Measurements from ENCODE around the gene PRICKLE4.
"Not testable (repeated sequence)": the region's sequence is repeated elsewhere in the genome, so short reads cannot be mapped to it uniquely, and the experiment has no call there.

Gene PRICKLE4

GRCh38 chr6:41798901-41799558 is 18.4 kb downstream of the PRICKLE4 start:
- DNase-seq (ENCODE audit: low read depth): no peak

GRCh38 chr6:41799559-41799911 is 19.0 kb downstream of the PRICKLE4 start:
- DNase-seq (ENCODE audit: low read depth): no peak

DNA sequence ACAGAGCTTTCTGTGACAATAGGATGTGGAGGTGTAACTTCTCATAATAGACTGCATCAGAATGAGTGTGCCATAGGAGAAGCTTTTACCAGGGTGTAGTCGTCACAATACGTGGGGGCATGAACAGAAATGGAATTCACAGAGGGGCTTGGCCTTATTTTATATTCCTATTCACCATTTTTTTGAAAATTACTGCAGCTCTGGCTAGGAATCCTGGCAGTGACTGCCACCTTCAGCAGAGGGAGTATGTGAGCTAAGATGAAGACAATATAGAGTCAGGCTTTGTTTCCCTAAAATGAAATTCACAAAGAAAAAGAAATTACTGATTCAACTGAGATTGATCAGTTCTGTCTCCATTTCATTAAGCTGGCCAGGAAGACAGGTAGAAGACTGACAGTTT is 20.8 kb downstream of the PRICKLE4 start:
- no peak for DNase-seq (ENCODE audit: low read depth)

DNA sequence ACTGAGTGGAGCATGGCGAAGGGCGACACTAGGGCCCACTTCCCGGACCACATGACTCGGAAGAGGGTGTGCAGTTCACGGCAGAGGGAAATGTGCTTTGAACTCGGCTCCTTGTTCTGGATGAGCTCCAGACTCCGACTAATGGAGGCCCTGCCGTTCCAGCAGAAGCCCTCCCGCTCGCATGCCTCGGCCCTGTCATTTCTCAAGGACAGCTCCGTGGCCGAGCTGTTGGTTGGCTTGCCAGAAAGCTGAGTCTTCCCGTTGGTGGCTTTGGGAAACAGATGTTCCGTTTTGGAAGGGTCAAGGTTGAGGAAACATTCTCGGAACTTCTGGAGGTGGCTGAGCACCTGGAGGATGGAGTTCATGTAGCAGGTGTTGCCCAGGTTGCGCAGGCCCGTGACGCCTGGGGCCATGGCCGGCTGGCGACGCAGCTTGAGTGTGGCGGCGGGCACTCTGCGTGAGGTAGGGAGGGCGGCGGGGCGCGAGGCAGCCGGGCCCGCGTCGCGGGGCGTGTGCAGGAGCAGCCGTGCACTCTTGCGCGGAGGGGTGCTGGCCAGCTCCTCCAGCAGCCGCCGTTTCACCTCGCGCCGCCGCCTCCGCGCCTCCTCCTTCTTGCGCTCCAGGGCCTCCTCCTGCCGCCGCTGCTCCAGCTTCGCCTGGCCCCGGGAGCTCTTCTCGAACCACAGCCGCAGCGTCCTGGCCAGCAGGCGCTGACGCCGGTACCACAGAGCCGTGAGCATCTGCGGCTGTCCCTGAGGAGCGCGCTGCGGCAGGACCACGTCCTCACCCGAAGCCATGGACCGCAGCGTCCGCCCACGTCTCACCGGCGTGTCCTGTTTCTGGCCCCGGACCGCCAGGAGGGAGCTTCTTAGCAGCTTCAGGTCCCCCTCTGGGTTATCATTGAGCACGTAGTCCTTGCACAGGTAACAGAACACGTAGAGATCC is 25.5 kb downstream of the PRICKLE4 start:
- no peak for DNase-seq (ENCODE audit: low read depth)

GRCh38 chr6:41811095-41811494 is 30.5 kb downstream of the PRICKLE4 start:
- DNase-seq (ENCODE audit: low read depth): no peak

- DNase-seq (ENCODE audit: low read depth): not testable (repeated sequence)
Observed at GRCh38 chr6:41811946-41812345, 31.4 kb downstream of the PRICKLE4 start.

GRCh38 chr6:41813469-41813868 is 32.9 kb downstream of the PRICKLE4 start:
- no peak for DNase-seq (ENCODE audit: low read depth)

DNA sequence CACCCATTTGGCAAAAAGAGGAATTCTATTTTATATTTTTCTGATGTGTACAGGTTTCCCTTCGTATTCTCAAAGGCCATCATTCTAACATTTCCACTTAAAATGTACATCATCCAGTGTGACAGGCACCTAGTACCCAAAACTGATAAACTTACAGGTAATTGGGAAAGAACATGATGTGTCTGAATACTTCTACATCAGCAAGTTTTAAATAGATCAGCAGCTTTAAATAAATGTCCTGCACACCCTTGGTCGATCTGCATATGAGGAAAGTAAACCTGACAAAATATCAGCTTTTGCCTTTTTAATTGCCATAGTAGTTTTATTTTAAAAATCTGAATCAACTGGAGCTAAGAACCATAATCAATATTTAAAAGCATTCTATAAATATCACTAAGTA is 33.4 kb downstream of the PRICKLE4 start:
- no peak for DNase-seq (ENCODE audit: low read depth)

GRCh38 chr6:41814629-41815028 is 34.0 kb downstream of the PRICKLE4 start:
- no peak for DNase-seq (ENCODE audit: low read depth)

DNA sequence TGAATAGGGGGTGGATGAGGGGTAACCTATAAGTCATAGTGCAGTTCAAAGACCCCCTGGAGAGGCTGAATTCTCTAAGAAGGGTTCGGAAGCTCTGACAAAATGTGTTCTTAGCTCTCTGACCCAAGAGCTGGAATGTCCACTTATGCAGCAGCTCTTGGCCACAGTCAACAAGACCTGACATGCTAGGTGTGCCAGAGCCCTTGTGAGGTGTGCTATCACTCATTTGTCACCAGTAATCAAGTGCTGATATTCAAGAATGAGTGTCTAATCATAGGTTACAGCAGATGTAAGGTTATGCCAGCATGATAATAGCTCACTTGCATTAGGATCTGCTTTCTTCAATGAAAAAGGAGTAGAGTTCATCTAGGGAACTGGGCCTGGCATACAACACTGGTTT is 35.0 kb downstream of the PRICKLE4 start:
- DNase-seq (ENCODE audit: low read depth): no peak

- no peak for DNase-seq (ENCODE audit: low read depth)
Observed at GRCh38 chr6:41818271-41819054, 37.9 kb downstream of the PRICKLE4 start.

DNA sequence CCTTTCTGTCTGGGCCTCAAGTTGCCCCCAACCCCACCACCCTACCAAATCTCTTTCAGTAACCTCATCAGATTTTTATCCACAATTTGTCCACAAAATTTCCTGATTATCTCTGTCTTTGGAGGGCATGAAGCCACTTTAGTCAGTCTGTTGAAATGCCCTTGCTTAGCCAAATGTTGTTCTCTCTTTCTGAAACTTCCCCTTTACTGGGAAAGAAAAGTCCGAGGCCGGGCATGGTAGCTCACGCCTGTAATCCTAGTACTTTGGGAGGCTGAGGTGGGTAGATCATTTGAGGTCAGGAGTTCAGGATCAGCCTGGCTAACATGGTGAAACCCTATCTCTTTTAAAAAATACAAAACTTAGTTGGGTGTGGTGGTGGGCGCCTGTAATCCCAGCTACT is 40.7 kb downstream of the PRICKLE4 start:
- DNase-seq (ENCODE audit: low read depth): no peak

DNA sequence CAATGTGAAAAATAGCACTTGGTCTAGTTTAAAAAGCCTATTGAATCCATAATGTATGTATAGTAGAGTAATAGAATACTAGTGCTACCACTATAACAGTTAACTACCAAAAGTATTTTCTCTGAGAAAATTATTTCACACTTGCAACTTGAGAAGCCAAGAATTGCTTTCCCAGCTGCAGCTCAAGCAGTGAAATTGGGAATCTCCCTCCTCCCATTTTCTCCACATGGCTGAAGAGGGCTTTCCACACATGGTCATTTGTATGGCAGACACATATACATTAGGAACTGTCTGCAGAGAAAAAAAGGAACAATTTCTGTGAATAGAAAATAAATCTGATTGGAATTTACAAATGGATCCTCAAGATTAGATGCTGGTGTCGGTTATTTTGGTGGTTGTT is 41.4 kb downstream of the PRICKLE4 start:
- DNase-seq (ENCODE audit: low read depth): no peak

GRCh38 chr6:41823178-41823577 is 42.6 kb downstream of the PRICKLE4 start:
- no peak for DNase-seq (ENCODE audit: low read depth)

- no peak for DNase-seq (ENCODE audit: low read depth)
Observed at GRCh38 chr6:41824571-41825569, 44.3 kb downstream of the PRICKLE4 start.

GRCh38 chr6:41826343-41827022 is 45.9 kb downstream of the PRICKLE4 start:
- no peak for DNase-seq (ENCODE audit: low read depth)

- no peak for DNase-seq (ENCODE audit: low read depth)
Observed at GRCh38 chr6:41832263-41832662, 51.7 kb downstream of the PRICKLE4 start.

GRCh38 chr6:41836022-41836659 is 55.6 kb downstream of the PRICKLE4 start:
- DNase-seq (ENCODE audit: low read depth): no peak

DNA sequence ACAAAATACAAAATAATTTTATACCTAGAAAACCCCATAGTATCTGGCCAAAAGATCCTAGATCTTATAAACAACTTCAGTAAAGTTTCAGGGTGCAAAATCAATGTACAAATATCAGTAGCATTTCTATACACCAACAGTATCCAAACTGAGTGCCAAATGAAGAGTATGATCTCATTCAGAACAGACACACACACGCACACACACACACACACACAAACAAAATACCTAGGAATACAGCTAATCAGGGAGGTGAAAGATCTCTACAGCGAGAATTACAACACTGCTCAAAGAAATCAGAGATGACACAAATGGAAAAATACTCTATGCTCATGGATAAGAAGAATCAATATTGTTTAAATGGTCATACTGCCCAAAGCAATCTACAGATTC is 56.1 kb downstream of the PRICKLE4 start:
- no peak for DNase-seq (ENCODE audit: low read depth)

Measured in stimulated activated CD8-positive, alpha-beta memory T cell treated with anti-CD3 and anti-CD28 coated beads, Interleukin-15, amount 100 ng/mL, for 24 hours (primary cell).